ENCODE data around the gene AANAT.

DNA sequence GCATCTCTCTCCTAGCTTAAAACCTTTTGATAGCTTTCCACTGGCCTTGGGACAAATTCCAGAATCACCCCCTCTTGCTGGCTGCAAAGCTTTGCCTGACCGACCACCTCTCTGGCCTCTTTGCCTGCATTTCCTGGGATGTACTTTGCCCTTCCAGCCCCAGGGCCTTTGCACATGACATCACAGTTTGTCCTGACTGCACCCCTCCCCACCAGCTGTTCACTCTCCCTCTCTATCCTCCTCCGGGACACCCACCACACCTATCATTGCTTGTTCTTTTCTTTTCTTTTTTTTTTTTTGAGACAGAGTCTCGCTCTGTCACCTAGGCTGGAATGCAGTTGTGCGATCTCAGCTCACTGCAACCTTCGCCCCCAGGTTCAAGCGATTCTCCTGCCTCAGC is 7.9 kb downstream of the AANAT start:
- TF ChIP-seq POLR2A (IDR thresholded peaks at IDR 0.05): no peak
- TF ChIP-seq, protein P1, sequence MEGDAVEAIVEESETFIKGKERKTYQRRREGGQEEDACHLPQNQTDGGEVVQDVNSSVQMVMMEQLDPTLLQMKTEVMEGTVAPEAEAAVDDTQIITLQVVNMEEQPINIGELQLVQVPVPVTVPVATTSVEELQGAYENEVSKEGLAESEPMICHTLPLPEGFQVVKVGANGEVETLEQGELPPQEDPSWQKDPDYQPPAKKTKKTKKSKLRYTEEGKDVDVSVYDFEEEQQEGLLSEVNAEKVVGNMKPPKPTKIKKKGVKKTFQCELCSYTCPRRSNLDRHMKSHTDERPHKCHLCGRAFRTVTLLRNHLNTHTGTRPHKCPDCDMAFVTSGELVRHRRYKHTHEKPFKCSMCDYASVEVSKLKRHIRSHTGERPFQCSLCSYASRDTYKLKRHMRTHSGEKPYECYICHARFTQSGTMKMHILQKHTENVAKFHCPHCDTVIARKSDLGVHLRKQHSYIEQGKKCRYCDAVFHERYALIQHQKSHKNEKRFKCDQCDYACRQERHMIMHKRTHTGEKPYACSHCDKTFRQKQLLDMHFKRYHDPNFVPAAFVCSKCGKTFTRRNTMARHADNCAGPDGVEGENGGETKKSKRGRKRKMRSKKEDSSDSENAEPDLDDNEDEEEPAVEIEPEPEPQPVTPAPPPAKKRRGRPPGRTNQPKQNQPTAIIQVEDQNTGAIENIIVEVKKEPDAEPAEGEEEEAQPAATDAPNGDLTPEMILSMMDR (IDR thresholded peaks at IDR 0.05): no peak
- no peak for TF ChIP-seq POLR2AphosphoS5 (IDR thresholded peaks at IDR 0.05)

Data from transverse colon (tissue), 4 donors.